HG03442 (cell line): ENCODE measurements around the gene ASIC4.

Experiments used
- ATAC-seq: cut with Tn5 transposase; IDR thresholded peaks from one replicate; pipeline ENCODE4 v1.9.1; 2021; ENCODE audit warnings: mild to moderate bottlenecking, moderate library complexity; ENCODE audit not compliant: unreplicated experiment

Gene ASIC4

DNA sequence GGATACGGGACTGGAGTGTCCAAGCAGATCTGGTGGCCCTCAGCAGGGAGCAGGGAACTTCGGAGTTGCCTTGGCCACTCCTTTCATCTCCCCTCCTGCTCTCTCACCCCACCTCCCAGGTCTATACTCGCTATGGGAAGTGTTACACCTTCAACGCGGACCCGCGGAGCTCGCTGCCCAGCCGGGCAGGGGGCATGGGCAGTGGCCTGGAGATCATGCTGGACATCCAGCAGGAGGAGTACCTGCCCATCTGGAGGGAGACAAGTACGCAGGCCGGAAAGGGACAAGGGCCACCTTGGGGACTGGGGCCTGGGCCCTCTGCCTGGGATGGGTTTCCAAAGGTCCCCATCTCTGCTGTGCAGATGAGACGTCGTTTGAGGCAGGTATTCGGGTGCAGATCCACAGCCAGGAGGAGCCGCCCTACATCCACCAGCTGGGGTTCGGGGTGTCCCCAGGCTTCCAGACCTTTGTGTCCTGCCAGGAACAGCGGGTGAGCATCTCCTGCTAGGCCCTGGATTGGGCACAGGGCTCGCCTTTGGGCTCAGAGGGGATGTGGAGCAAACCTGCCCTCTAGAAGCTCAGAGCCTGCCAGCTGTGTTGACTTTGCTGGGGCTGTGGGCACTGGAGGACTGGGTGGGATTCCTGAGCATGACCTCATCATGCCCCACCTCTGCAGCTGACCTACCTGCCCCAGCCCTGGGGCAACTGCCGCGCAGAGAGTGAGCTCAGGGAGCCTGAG lies 17.5 kb downstream of the ASIC4 start:
- no peak for ATAC-seq

GRCh38 chr2:219532378-219532649 lies 18.0 kb downstream of the ASIC4 start:
- no peak for ATAC-seq

- no peak for ATAC-seq
Observed at GRCh38 chr2:219533930-219534661, 19.8 kb downstream of the ASIC4 start.

DNA sequence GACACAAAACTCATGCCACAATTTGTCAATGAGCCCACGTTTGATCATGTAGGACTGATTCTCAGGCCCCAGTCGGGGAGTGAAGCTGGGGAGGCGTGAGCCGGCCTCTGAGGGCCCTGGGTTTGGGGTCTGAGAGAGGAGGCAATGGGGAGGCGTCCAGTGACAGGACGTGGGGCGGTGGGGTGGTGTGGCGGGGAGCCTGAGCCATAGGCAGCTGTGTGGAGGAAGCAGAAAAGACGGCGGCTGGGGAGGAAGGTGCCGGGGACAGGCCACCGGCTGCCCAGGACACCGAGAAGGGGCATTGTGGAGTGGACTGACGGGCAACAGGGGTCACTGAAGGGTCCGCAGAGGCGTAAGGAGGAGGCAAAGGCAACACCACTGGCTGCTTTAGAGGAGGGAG lies 22.1 kb downstream of the ASIC4 start:
- ATAC-seq: no peak

GRCh38 chr2:219536967-219537366 lies 22.7 kb downstream of the ASIC4 start:
- no peak for ATAC-seq

DNA sequence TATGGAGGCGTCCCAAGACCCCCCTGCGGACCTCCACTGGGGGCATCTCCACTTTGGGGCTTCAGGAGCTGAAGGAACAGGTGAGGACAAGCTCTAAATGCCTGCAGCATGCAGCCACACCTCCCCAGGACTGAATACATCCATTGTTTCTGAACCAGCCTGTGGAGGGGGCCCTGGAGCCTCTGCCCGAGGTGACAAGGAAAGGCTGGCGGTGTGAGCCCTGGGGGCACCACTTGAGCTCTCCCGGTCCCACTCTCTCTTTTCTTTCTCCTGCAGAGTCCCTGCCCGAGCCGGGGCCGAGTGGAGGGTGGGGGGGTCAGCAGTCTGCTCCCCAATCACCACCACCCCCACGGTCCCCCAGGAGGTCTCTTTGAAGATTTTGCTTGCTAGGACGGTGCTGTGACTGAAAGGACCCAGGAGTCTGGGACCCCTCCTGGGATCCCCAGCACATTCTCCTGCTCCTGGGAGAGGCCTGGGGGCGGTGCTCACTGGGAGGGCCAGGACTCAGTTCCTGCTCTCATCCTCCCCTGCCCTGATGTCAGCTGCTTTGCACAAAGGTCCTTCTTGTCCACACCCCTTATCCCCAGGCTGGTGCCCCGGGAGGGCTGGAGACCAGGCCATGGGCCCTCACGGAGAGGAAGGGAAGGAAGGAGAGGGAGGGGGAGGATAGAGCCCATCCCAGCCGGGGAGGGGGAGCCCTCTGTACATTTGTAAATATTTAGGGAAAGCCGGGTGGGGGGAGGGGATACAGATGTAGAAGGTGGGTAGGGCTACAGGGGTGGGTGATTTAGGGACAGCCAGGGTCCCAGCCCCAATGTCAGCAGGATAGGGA lies 23.6 kb downstream of the ASIC4 start:
- ATAC-seq: no peak

DNA sequence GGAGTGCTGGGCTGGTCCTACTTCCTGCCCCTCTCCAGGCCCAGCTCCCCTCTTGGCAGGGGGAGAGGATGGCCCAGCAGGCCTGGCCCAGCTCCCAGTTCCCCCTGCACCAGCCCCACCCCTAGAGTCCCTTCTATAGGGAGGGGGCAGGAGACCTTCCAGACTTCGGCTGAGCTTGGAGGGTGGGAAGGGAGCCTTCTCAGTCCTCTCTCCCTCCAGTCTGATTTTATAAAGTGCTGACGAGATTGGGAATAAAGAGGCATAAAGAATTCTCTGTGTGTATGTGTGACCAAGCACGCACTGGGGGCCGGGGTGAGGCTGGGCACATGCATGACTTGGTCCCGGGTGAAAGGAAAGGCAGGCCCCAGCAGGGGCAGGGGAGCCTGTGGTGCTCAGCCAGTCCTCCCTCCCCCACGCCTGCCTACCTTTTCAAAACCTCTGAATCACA lies 24.2 kb downstream of the ASIC4 start:
- no peak for ATAC-seq

GRCh38 chr2:219538956-219539788 lies 24.9 kb downstream of the ASIC4 start:
- ATAC-seq: no peak

DNA sequence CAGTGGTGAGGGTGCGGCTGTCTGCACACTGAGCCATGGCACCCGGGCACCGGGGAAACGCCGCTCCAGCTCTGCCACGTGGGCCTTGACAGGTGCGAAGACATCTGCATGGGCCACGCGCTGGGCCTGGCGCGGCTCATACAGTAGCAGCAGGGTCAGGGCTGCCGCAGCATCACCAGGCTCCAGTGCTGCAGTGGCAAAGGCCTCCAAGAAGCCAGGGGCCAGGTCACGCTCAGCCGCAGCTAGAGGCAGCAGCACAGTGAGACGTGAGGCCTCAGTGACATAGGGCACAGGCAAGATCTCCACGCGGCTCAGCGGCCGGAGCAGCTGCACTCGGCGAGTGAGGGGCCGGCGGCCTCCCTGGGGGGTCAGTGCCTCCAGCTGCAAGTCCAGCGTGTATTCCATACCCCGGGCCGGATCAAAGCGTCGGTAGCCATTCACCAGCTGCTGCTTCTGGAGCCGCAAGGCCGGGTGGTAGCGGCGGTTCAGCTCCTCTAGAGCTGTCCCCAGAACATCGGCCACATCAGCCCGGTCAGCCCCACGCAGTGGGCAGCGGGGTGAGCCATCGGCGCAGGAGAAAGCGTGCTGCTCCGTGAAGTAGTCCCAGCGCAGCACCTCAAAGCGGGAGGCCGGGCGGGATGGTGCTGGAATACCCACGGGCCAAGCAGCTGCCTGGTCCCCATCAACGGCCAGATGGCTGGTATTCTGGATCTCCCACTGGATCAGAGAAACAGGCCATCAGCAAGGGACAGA lies 25.8 kb downstream of the ASIC4 start:
- no peak for ATAC-seq

DNA sequence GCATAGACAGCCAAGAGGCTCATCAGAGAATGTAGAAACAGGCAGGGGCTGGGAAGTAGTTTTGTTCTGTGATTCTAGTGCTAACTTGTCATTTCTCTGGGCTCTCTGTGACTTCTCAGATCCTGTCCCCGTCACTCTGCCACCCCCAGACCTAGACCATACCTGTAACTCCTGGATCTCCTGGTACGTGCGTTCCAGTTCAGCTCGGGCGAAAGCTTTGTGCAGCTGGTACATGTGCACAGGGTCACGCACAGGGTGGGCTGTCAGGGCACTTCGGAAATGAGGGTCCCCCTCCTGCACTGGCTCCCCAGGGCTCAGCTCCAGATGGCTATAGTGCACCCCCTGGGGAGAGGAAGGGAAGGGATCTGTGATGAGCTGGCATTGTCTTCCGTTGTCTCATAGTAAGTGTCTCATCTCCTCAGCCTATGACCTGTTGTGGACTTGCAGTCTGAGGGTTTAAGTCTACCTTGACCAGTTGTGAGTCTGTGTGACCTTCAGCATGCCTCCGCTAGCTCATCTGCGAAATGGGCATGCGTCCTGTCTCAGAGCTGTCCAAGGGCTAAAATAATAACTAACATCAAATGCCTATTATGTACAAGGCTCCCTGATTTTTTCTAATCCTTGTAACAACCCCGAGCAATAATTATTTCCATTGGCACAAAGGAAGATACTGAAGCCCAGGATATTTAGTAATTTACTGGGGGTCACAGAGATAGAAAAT lies 26.7 kb downstream of the ASIC4 start:
- ATAC-seq: no peak

DNA sequence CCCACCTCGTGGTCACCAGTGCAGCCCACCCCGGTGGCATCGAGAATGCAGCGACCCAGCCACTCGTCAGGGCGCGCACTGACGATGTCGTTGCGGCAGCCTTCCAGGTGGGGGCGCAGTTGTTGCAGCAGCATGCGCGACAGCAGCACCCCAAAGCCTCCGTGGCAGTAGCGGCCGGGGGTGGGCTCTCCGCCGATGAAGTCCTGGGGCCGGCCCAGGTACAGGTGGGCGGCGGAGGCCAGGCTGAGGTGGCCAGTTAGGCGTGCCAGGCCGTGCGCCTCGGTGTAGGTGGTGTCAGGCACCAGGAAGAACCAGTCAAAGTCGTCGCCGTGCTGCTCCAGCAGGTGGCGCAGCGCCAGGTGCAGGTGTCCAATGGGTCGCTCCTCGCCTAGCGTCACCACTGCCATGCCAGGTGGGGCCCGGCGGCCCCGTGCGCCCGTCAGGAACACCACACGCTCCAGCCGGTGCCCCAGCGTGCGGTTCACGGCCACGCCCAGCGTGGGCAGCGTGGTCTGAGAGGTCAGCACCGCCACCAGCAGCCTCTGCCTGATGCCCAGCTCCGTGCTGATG lies 27.4 kb downstream of the ASIC4 start:
- ATAC-seq: peak; percentile 49

GRCh38 chr2:219542931-219543595 lies 28.8 kb downstream of the ASIC4 start:
- ATAC-seq: peak; percentile 28

DNA sequence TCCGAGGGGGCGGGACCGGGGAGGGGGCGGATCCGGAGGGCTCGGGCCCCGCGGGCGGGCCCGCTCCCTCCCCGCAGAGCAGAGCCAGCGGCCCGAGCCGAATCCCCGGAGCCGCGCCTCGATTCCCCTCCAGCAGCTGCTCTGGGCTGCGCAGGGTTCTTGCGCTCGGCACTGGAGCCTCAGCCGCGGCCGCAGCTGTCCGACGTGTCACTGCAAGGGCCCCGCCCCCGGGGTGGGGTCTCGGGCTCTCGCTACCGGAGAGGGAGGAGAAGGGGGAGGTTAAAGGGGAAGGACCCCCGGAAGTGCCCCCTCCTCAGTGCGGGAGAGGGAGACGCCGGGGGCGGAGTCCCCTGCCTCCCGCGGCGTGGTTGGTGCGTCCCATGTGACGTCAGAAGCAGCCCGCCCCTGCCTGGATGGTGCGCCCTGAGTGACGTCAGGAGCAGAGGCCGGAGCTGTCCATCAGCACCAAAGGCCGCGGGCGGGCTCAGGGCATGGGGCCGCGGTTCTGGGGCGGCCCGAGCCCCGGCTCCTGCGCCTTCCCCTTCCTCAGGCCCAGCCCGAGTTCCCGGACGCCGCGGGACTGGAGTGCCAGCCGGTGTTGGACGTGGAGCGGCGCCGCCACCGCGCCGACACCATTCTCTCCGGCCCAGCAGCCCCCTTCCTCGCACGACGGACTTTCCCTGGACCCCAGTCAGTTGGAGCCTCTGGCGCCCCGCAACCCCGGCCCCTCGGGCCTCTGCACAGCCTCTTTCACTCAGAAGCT lies 29.5 kb downstream of the ASIC4 start, which contains the start of the genes CHPF and TMEM198:
Gene CHPF (minus strand): TSS at position 214 of the 763 bp plus-strand sequence. CDS start 271 bp downstream, outside the sequence.
Gene TMEM198 (plus strand): TSS at position 433 of the 763 bp plus-strand sequence. CDS start 700 bp downstream, outside the sequence.
- ATAC-seq: peak; percentile 73

DNA sequence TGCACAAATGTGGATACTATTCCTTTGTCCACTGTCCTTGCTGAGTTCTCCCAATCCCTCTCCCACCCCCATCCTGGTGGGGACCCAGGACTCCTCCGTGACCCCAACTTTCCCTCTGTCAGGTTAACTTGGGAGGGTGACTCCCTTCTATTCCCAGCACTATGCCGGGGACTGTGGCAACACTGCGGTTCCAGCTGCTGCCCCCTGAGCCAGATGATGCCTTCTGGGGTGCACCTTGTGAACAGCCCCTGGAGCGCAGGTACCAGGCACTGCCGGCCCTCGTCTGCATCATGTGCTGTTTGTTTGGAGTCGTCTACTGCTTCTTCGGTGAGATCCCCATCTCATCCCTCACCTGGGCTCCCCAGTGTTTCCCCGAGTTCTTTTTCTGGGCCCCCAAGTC lies 30.3 kb downstream of the ASIC4 start:
- ATAC-seq: no peak

GRCh38 chr2:219545295-219545942 lies 31.1 kb downstream of the ASIC4 start:
- no peak for ATAC-seq

DNA sequence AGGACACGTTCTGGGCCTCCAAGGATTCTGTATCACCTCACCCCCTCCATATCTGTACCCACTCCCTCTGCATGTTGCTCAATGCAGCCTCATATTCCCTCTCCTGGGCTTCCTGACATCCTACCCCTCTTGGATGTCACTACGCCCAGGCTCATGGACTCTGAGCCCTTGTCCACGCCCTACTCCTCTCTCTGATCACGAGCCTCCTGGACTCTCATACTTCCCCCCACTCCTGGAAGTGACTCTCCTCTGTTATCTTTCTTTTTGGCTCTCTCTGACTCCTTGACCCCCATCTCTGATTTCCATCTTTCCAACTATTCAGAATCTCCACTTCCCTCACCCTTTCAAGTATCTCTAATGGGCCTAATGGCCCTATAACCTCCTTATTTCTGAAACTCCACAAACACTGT lies 31.7 kb downstream of the ASIC4 start:
- ATAC-seq: no peak

DNA sequence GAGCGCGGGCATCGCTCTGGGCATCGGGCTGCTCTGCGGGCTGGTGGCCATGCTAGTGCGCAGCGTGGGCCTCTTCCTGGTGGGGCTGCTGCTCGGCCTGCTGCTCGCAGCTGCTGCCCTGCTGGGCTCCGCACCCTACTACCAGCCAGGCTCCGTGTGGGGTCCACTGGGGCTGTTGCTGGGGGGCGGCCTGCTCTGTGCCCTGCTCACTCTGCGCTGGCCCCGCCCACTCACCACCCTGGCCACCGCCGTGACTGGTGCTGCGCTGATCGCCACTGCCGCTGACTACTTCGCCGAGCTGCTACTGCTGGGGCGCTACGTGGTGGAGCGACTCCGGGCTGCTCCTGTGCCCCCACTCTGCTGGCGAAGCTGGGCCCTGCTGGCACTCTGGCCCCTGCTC lies 33.3 kb downstream of the ASIC4 start:
- ATAC-seq: no peak
